ENCODE measurements around the gene CAMSAP1. TPM values are rescaled to one million over a fixed set of nuclear protein-coding genes. Genes with fewer than 3 reads are reported as not detected.

Gene CAMSAP1
- total and polyA plus RNA-seq, 10 of the 15 experiments (the other 5 are each of a cell fraction or from before 2014, with no cell fraction given) = 1.4 to 24.7 (median 8.0) TPM

DNA sequence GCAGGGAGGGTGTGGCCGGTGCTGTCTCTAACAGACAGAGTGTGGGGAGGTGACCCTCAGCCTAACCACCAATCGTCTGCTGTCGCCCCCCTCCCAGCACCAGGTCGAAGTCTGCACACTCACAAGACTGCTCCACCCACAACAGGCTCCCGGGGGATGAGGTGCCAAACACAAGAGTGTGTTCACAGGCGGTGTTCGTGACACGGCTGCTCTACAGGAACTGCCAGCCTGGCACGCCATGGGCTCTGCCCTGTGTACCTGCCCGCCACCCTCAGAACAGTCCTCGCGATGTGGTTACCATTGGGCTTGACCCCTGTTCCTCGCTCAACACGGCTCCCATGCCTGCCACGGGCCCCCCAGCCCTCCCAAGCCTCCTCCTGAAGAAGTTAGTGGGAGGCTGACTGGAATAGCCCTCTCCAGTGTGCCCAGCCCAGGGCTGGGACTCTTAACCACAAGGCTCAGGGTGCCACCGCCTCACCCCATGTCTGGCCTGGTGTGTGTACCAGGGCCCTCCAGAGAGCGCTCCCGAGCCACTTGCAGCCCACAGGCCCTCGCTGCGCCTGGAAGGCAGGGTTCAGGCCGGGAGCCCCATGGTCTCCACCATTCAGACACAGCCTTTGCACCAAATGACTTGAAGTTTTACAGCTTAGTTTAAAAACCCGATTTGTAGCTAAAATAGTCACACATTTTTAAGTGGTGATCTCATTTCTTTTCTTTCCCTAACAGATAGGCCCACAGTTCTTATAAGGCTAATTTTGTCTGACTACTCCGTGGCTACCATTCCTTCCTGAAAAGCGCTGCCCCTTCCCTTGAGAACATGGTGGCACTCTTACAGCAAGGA lies 102.5 kb downstream of the CAMSAP1 start:
- POLR2A ChIA-PET = no interaction called here
- no peak overlapping the region for H3K9ac ChIP-seq (ENCODE audit: control insufficient read depth, insufficient read depth, low read length)
- no peak overlapping the region for H3K4me2 ChIP-seq (ENCODE audit: control insufficient read depth, insufficient read depth)
- no peak overlapping the region for H2AFZ ChIP-seq (ENCODE audit: control insufficient read depth, low read depth, low read length)
- no peaks in the 10 kb centered on the region for H3K4me1 ChIP-seq (ENCODE audit: control insufficient read depth, insufficient read depth, low read length)
- RAD21 ChIA-PET (ENCODE audit: unreplicated experiment) = no interaction called here
- no peaks in the 10 kb centered on the region for H3K9me3 ChIP-seq (replicated peaks; ENCODE audit: control insufficient read depth, insufficient read depth, low read length)
- no peaks in the 10 kb centered on the region for H3K79me2 ChIP-seq (ENCODE audit: control insufficient read depth, insufficient read depth, low read length)
- intact Hi-C loops (cut with micrococcal nuclease; ENCODE audit: unreplicated experiment) = no loop called here
- H4K20me1 ChIP-seq (ENCODE audit: control insufficient read depth, insufficient read depth) = no peaks in the 10 kb centered on the region
- TF ChIP-seq, protein P1, sequence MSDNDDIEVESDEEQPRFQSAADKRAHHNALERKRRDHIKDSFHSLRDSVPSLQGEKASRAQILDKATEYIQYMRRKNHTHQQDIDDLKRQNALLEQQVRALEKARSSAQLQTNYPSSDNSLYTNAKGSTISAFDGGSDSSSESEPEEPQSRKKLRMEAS (IDR thresholded peaks at IDR 0.05; ENCODE audit: low read depth, low read length) = no peak
- TF ChIP-seq IRF4 (IDR thresholded peaks at IDR 0.05; ENCODE audit: low read depth, low read length) (no peak), RAD21 (IDR thresholded peaks at IDR 0.05; ENCODE audit: insufficient read depth, low read depth, low read length) (no peak), ETV6 (conservative IDR thresholded peaks at IDR 0.05 in 1 of 2, IDR thresholded peaks at IDR 0.05 in 1 of 2; ENCODE audit: borderline replicate concordance in 1 of 2, low read depth in 1 of 2) (no peak), POU2F2 (IDR thresholded peaks at IDR 0.05; ENCODE audit: borderline replicate concordance, low read depth, low read length) (no peak), STAT1 (conservative IDR thresholded peaks at IDR 0.05) (no peak), RCOR1 (conservative IDR thresholded peaks at IDR 0.05; ENCODE audit: low read depth, low read length) (no peak), ATF7 (IDR thresholded peaks at IDR 0.05; ENCODE audit: low read depth) (no peak), CHD1 (IDR thresholded peaks at IDR 0.05; ENCODE audit: low read depth, low read length) (no peak), GATAD2B (conservative IDR thresholded peaks at IDR 0.05; ENCODE audit: low read depth) (no peak), POLR2A (IDR thresholded peaks at IDR 0.05; ENCODE audit: low read depth, low read length) (no peak), CBX3 (IDR thresholded peaks at IDR 0.05; ENCODE audit: borderline replicate concordance, low read depth) (no peak), IKZF1 (conservative IDR thresholded peaks at IDR 0.05) (no peak), FOXM1 (IDR thresholded peaks at IDR 0.05; ENCODE audit: low read depth, low read length) (no peak)
- TF ChIP-seq, protein P2, sequence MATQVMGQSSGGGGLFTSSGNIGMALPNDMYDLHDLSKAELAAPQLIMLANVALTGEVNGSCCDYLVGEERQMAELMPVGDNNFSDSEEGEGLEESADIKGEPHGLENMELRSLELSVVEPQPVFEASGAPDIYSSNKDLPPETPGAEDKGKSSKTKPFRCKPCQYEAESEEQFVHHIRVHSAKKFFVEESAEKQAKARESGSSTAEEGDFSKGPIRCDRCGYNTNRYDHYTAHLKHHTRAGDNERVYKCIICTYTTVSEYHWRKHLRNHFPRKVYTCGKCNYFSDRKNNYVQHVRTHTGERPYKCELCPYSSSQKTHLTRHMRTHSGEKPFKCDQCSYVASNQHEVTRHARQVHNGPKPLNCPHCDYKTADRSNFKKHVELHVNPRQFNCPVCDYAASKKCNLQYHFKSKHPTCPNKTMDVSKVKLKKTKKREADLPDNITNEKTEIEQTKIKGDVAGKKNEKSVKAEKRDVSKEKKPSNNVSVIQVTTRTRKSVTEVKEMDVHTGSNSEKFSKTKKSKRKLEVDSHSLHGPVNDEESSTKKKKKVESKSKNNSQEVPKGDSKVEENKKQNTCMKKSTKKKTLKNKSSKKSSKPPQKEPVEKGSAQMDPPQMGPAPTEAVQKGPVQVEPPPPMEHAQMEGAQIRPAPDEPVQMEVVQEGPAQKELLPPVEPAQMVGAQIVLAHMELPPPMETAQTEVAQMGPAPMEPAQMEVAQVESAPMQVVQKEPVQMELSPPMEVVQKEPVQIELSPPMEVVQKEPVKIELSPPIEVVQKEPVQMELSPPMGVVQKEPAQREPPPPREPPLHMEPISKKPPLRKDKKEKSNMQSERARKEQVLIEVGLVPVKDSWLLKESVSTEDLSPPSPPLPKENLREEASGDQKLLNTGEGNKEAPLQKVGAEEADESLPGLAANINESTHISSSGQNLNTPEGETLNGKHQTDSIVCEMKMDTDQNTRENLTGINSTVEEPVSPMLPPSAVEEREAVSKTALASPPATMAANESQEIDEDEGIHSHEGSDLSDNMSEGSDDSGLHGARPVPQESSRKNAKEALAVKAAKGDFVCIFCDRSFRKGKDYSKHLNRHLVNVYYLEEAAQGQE (IDR thresholded peaks at IDR 0.05; ENCODE audit: low read depth, low read length) = no peak
- DNase-seq (ENCODE audit: low read depth, low spot score) (no peak), FAIRE-seq (no peak), ATAC-seq (peak; percentile 22; the same call in 1 of the 3 replicates)
- H3K4me3 ChIP-seq = no peak overlapping the region
- SMC1A ChIA-PET (ENCODE audit: uncharacterized antibody, unreplicated experiment) = no interaction called here
- in situ Hi-C loops (cut with MboI) = no loop called here
- peaks cover 0 to 2% of the 10 kb centered on the region in 2 experiments; a peak in 1 of 4 replicates for H3K36me3 ChIP-seq (ENCODE audit: control insufficient read depth in 2 of 2, insufficient read depth in 2 of 2, low read length in 1 of 2)
- CTCF ChIA-PET = no interaction called here
- 69% methylated on average over 24 of the region's 24 CpGs for WGBS (ENCODE audit: insufficient coverage, insufficient replicate concordance, low lambda C conversion rate, missing lambda C conversion rate)
- BruUV-seq (replicated peaks) = no TSS peak
- no peak overlapping the region for H3K27ac ChIP-seq (ENCODE audit: control insufficient read depth, insufficient read depth)
- no peaks in the 10 kb centered on the region for H3K27me3 ChIP-seq (replicated peaks in 1 of 2; ENCODE audit: control insufficient read depth in 2 of 2, insufficient read depth in 2 of 2, low read length in 1 of 2)
